GM12878 (cell line): ENCODE results near the gene TCEANC2. TPM values are rescaled to one million over a fixed set of nuclear protein-coding genes. Genes with fewer than 3 reads are reported as not detected.
"Not testable (repeated sequence)": the region's sequence is repeated elsewhere in the genome, so short reads cannot be mapped to it uniquely, and the experiment has no call there.

Experiments used
- ATAC-seq: fragments of 200-7000 bp; cut with Tn5 transposase; 3 replicates; pipeline ENCODE4 v1.9.1; 2020; ENCODE audit warnings: mild to moderate bottlenecking, moderate library complexity
- BruUV-seq: library from RNA; stranded (reverse); fragments of 400-500 nt; replicated peaks from 2 replicates; lab custom pipeline; 2021; lab: Mats Ljungman, UMichigan
- CTCF ChIA-PET: fragments of 300-600 bp; sonication (Branson Sonifier 250); formaldehyde crosslinking; extraction: SDS; loops from one replicate; lab custom pipeline; 2021; ENCODE audit warnings: inconsistent platforms; lab: Yijun Ruan, JAX
- POLR2A ChIA-PET: fragments of 350-600 bp; formaldehyde crosslinking; extraction: SDS; loops from one replicate; lab custom pipeline; 2021; ENCODE audit warnings: inconsistent platforms; lab: Charles Lee
- RAD21 ChIA-PET: fragments of 300-600 bp; sonication (Branson Sonifier 250); formaldehyde crosslinking; loops from one replicate; lab custom pipeline; 2023; ENCODE audit warnings: antibody characterized with exemption; ENCODE audit not compliant: unreplicated experiment; lab: Charles Lee
- SMC1A ChIA-PET: fragments of 300-600 bp; sonication (Branson Sonifier 250); formaldehyde crosslinking; loops from one replicate; lab custom pipeline; 2023; ENCODE audit not compliant: unreplicated experiment, uncharacterized antibody; lab: Charles Lee
- DNase-seq: peaks from one replicate; pipeline ENCODE4 v3.0.0-alpha.2; 2011; ENCODE audit warnings: low read depth, low spot score
- FAIRE-seq: peaks from 3 replicates; lab custom pipeline; 2011; peaks lifted over from hg19 to GRCh38; lab: Jason Lieb, UNC
- H2AFZ ChIP-seq: 2 replicates; pipeline ENCODE4 v1.6.0; 2011; ENCODE audit warnings: low read depth, low read length, control low read depth; ENCODE audit not compliant: control insufficient read depth
- H3K27ac ChIP-seq: 2 replicates; pipeline ENCODE4 v1.5.1; 2011; ENCODE audit warnings: control low read depth; ENCODE audit not compliant: control insufficient read depth, insufficient read depth
- H3K27me3 ChIP-seq, 2 experiments: replicated peaks in 1 of 2; 2 replicates each; pipeline versions ENCODE4 v1.6.0 to v1.6.1; 2011; ENCODE audit warnings: low read length in 1 of 2; ENCODE audit not compliant: control insufficient read depth in 2 of 2, insufficient read depth in 2 of 2
- H3K36me3 ChIP-seq, 2 experiments: 2 replicates each; pipeline ENCODE4 v1.5.1; 2011; ENCODE audit warnings: low read length in 1 of 2; ENCODE audit not compliant: control insufficient read depth in 2 of 2, insufficient read depth in 2 of 2
- H3K4me1 ChIP-seq: 2 replicates; pipeline ENCODE4 v1.6.1; 2011; ENCODE audit warnings: mild to moderate bottlenecking, low read length, moderate library complexity, mixed read lengths; ENCODE audit not compliant: control insufficient read depth, insufficient read depth
- H3K4me2 ChIP-seq: 2 replicates; pipeline ENCODE4 v1.6.0; 2011; ENCODE audit warnings: control low read depth; ENCODE audit not compliant: control insufficient read depth, insufficient read depth
- H3K4me3 ChIP-seq: fragments of 200-600 bp; sonication (generic); 2 replicates; pipeline ENCODE4 v1.5.1; 2016
- H3K79me2 ChIP-seq: 2 replicates; pipeline ENCODE4 v1.6.0; 2011; ENCODE audit warnings: low read length; ENCODE audit not compliant: control insufficient read depth, insufficient read depth
- H3K9ac ChIP-seq: 2 replicates; pipeline ENCODE4 v1.8.0; 2011; ENCODE audit warnings: low read length, control low read depth, mixed read lengths; ENCODE audit not compliant: control insufficient read depth, insufficient read depth
- H3K9me3 ChIP-seq: replicated peaks from 3 replicates; pipeline ENCODE4 v1.5.1; 2011; ENCODE audit warnings: mild to moderate bottlenecking, low read length; ENCODE audit not compliant: control insufficient read depth, insufficient read depth
- H4K20me1 ChIP-seq: 2 replicates; pipeline ENCODE4 v1.6.0; 2011; ENCODE audit not compliant: control insufficient read depth, insufficient read depth
- ATF7 ChIP-seq: fragments of 450-650 bp; IDR thresholded peaks from 2 replicates; pipeline ENCODE4 v1.6.1; 2016; ENCODE audit warnings: low read depth, mild to moderate bottlenecking
- BACH1 ChIP-seq: fragments of 450-650 bp; IDR thresholded peaks from 2 replicates; pipeline ENCODE4 v1.6.1; 2017; ENCODE audit warnings: mild to moderate bottlenecking, borderline replicate concordance
- ELK1 ChIP-seq: IDR thresholded peaks from 2 replicates; pipeline ENCODE4 v1.6.1; 2012; ENCODE audit warnings: low read depth, low read length, improper control_type of control experiment
- JUND ChIP-seq: IDR thresholded peaks from 2 replicates; pipeline ENCODE4 v1.6.1; 2012; ENCODE audit warnings: low read depth, mild to moderate bottlenecking, low read length, improper control_type of control experiment, moderate library complexity
- MEF2A ChIP-seq: IDR thresholded peaks from 2 replicates; pipeline ENCODE4 v1.6.1; 2011; ENCODE audit warnings: low read depth, mild to moderate bottlenecking, low read length, moderate library complexity; ENCODE audit not compliant: insufficient read depth
- PAX8 ChIP-seq: fragments of 450-650 bp; IDR thresholded peaks from 2 replicates; pipeline ENCODE4 v1.6.1; 2017; ENCODE audit warnings: mild to moderate bottlenecking, moderate library complexity
- WGBS: methylation state at CpG from one replicate; pipeline ENCODE4 v1.1.6; 2016; ENCODE audit warnings: low lambda C conversion rate; ENCODE audit not compliant: insufficient replicate concordance, insufficient coverage; ENCODE audit errors: missing lambda C conversion rate; 5-methylcytosine and 5-hydroxymethylcytosine counted together
- in situ Hi-C: fragments of 300-500 bp; cut with MboI; formaldehyde crosslinking; loops from 9 replicates; pipeline ENCODE4 v1.14.3; 2018; ENCODE audit warnings: mixed read lengths
- intact Hi-C: fragments of 100-400 bp; cut with micrococcal nuclease; formaldehyde crosslinking; loops from one replicate; pipeline ENCODE4 v1.14.2; 2022; ENCODE audit not compliant: unreplicated experiment
- polyA plus RNA-seq, 11 experiments: library from polyadenylated mRNA; depleted of rRNA in 4 of 11; unstranded in 6 of 11; stranded (reverse) in 5 of 11; fragments of >200 nt; fragmentation: Nextera tagmentation in 4 of 11; fragmentation: Illumina TruSeq in 1 of 11; extraction: Ambion mirVana in 4 of 11; extraction: Trizol in 1 of 11; gene quantifications; 1 replicate in 1 of 11; 2 replicates in 10 of 11; pipeline versions ENCODE4 v1.2.1 to v1.2.3, GENCODE V29; 2011 to 2016; ENCODE audit warnings: inconsistent platforms in 2 of 11, missing spikeins in 2 of 11, low read depth in 1 of 11
- total RNA-seq, 4 experiments: library from RNA; depleted of rRNA in 3 of 4; stranded (reverse); fragments of >200 nt in 3 of 4; fragmentation: Illumina TruSeq in 1 of 4; extraction: Trizol in 1 of 4; gene quantifications; 2 replicates each; pipeline versions ENCODE4 v1.2.1 to v1.2.3, GENCODE V29; 2013 to 2021

Gene TCEANC2
- total and polyA plus RNA-seq, 10 of the 15 experiments (the other 5 are each of a cell fraction or from before 2014, with no cell fraction given): 4.4 to 13.2 (median 6.4) TPM

GRCh38 chr1:54103414-54103813 is 50.0 kb downstream of the TCEANC2 start:
- no peak for DNase-seq
- ChIA-PET SMC1A (no interaction called here), RAD21 (no interaction called here), CTCF (interaction anchor here (1.2 to 1.3 kb wide), 2 partner anchors 14 to 21 kb away, joined by 3 to 4 read pairs; no protein-coding TSS in a partner anchor), POLR2A (no interaction called here)
- FAIRE-seq: peak; percentile 18
- Histone ChIP-seq H3K79me2 (no peaks in the 10 kb centered on the region), H3K4me1 (no peaks in the 10 kb centered on the region), H2AFZ (no peak overlapping the region), H3K9me3 (no peaks in the 10 kb centered on the region), H3K27me3 (no peaks in the 10 kb centered on the region), H4K20me1 (no peaks in the 10 kb centered on the region), H3K27ac (no peak overlapping the region), H3K4me3 (no peak overlapping the region), H3K4me2 (no peak overlapping the region), H3K9ac (no peak overlapping the region), H3K36me3 (no peaks in the 10 kb centered on the region; a peak in 1 of 4 replicates)
- intact Hi-C loops (no loop called here), in situ Hi-C loops (no loop called here)
- TF ChIP-seq MEF2A: no peak
- TF ChIP-seq BACH1: no peak
- TF ChIP-seq JUND: no peak
- TF ChIP-seq ELK1: no peak
- TF ChIP-seq ATF7: no peak
- TF ChIP-seq PAX8: no peak
- BruUV-seq: no TSS peak
- no peak for ATAC-seq
- 94% methylated on average over 6 of the region's 6 CpGs for WGBS

GRCh38 chr1:54104613-54105012 is 51.2 kb downstream of the TCEANC2 start:
- BruUV-seq, H3K4me3 ChIP-seq, in situ Hi-C loops, RAD21 ChIA-PET, H3K36me3 ChIP-seq, CTCF ChIA-PET, SMC1A ChIA-PET, POLR2A ChIA-PET, H3K9ac ChIP-seq, H3K27me3 ChIP-seq, H2AFZ ChIP-seq, H3K4me2 ChIP-seq, H3K4me1 ChIP-seq, H3K9me3 ChIP-seq, FAIRE-seq, intact Hi-C loops, DNase-seq, ATAC-seq, H4K20me1 ChIP-seq, H3K27ac ChIP-seq, H3K79me2 ChIP-seq: not testable (repeated sequence)
- 81% methylated on average over 9 of the region's 9 CpGs for WGBS
